HepG2 (cell line): ENCODE results near the gene STAT6. TPM values are rescaled to one million over a fixed set of nuclear protein-coding genes. Genes with fewer than 3 reads are reported as not detected.

Source experiments
- ASH2L ChIP-seq: fragments of 300-600, 200-600 bp; sonication (generic); IDR thresholded peaks from 2 replicates; pipeline ENCODE4 v1.7.0; 2017; ENCODE audit warnings: low read depth, mild to moderate bottlenecking, moderate library complexity, mixed read lengths, low read length; ENCODE audit not compliant: insufficient read length
- DR1 ChIP-seq: sonication (generic); formaldehyde crosslinking; IDR thresholded peaks from 2 replicates; pipeline ENCODE4 v1.8.0; 2021; ENCODE audit warnings: mild to moderate bottlenecking, missing genetic modification reagents, inconsistent platforms
- ETV5 ChIP-seq: IDR thresholded peaks from 2 replicates; pipeline ENCODE4 v1.6.1; 2018; ENCODE audit warnings: missing biosample characterization, missing genetic modification reagents, inconsistent platforms, borderline replicate concordance
- HDAC6 ChIP-seq: fragments of 200-600 bp; sonication (generic); IDR thresholded peaks from 2 replicates; pipeline ENCODE4 v1.7.0; 2017; ENCODE audit warnings: mild to moderate bottlenecking, antibody characterized with exemption, low read length, low read depth
- MAF1 ChIP-seq: sonication (generic); formaldehyde crosslinking; IDR thresholded peaks from 2 replicates; pipeline ENCODE4 v1.5.0; 2020; ENCODE audit warnings: missing genetic modification reagents, borderline replicate concordance
- MAX ChIP-seq: IDR thresholded peaks from 2 replicates; pipeline ENCODE4 v1.6.1; 2012; ENCODE audit warnings: inconsistent platforms
- NCOA1 ChIP-seq: sonication (generic); formaldehyde crosslinking; IDR thresholded peaks from 2 replicates; pipeline ENCODE4 v1.9.0; 2021; ENCODE audit warnings: missing genetic modification reagents
- POLR2A ChIP-seq, 2 experiments: IDR thresholded peaks; 2 replicates each; pipeline ENCODE4 v1.6.1; 2011; ENCODE audit warnings: low read depth in 2 of 2, low read length in 2 of 2, mild to moderate bottlenecking in 1 of 2, moderate library complexity in 1 of 2; ENCODE audit not compliant: insufficient read depth in 1 of 2
- PRDM4 ChIP-seq: sonication (generic); formaldehyde crosslinking; IDR thresholded peaks from 2 replicates; pipeline ENCODE4 v1.9.0; 2021; ENCODE audit warnings: missing genetic modification reagents, borderline replicate concordance
- SIN3B ChIP-seq: fragments of 150-350 bp; IDR thresholded peaks from 2 replicates; pipeline ENCODE4 v1.6.1; 2014; ENCODE audit warnings: low read length
- SOX13 ChIP-seq, 3 experiments: fragments of 450-650 bp in 1 of 3; sonication (generic) in 1 of 3; formaldehyde crosslinking in 1 of 3; IDR thresholded peaks in 2 of 3; conservative IDR thresholded peaks in 1 of 3; 2 replicates each; pipeline versions ENCODE4 v1.5.0 to v1.6.1; 2016 to 2020; ENCODE audit warnings: antibody characterized with exemption in 1 of 3, mild to moderate bottlenecking in 1 of 3, missing compliant biosample characterization in 1 of 3, missing genetic modification reagents in 1 of 3, moderate library complexity in 1 of 3
- THAP11 ChIP-seq: IDR thresholded peaks from 2 replicates; pipeline ENCODE4 v1.6.1; 2016; ENCODE audit warnings: missing biosample characterization, missing genetic modification reagents
- TOPORS ChIP-seq: sonication (generic); formaldehyde crosslinking; IDR thresholded peaks from 2 replicates; pipeline ENCODE4 v1.8.0; 2023; ENCODE audit warnings: mild to moderate bottlenecking, missing genetic modification reagents
- ZC3H13 ChIP-seq: sonication (generic); formaldehyde crosslinking; IDR thresholded peaks from 2 replicates; pipeline ENCODE4 v1.8.1; 2023; ENCODE audit warnings: mild to moderate bottlenecking, missing genetic modification reagents, moderate library complexity
- ZNF546 ChIP-seq: sonication (generic); formaldehyde crosslinking; conservative IDR thresholded peaks from 2 replicates; pipeline ENCODE4 v1.8.1; 2023; ENCODE audit warnings: mild to moderate bottlenecking, missing genetic modification reagents
- ZNF605 ChIP-seq: sonication (generic); formaldehyde crosslinking; IDR thresholded peaks from 2 replicates; pipeline ENCODE4 v1.8.0; 2022; ENCODE audit warnings: mild to moderate bottlenecking, missing genetic modification reagents
- ZNF607 ChIP-seq: sonication (generic); formaldehyde crosslinking; IDR thresholded peaks from 2 replicates; pipeline ENCODE4 v1.5.1; 2020; ENCODE audit warnings: missing genetic modification reagents, mild to moderate bottlenecking, borderline replicate concordance
- ZNF619 ChIP-seq: sonication (generic); formaldehyde crosslinking; IDR thresholded peaks from 2 replicates; pipeline ENCODE4 v1.4.0; 2020; ENCODE audit warnings: mild to moderate bottlenecking, missing genetic modification reagents
- ZNF7 ChIP-seq: IDR thresholded peaks from 2 replicates; pipeline ENCODE4 v1.6.1; 2016; ENCODE audit warnings: missing biosample characterization, missing genetic modification reagents
- ZNF768 ChIP-seq: sonication (generic); formaldehyde crosslinking; IDR thresholded peaks from 2 replicates; pipeline ENCODE4 v1.4.0; 2020; ENCODE audit warnings: missing genetic modification reagents
- ZNF790 ChIP-seq: sonication (generic); formaldehyde crosslinking; IDR thresholded peaks from 2 replicates; pipeline ENCODE4 v1.8.0; 2022; ENCODE audit warnings: missing genetic modification reagents, mild to moderate bottlenecking, borderline replicate concordance
- ZUFSP ChIP-seq: sonication (generic); formaldehyde crosslinking; IDR thresholded peaks from 2 replicates; pipeline ENCODE4 v1.9.0; 2021; ENCODE audit warnings: missing genetic modification reagents, mild to moderate bottlenecking, borderline replicate concordance
- polyA plus RNA-seq, 8 experiments: library from polyadenylated mRNA; depleted of rRNA in 3 of 8; stranded (reverse) in 7 of 8; unstranded in 1 of 8; fragments of >200 nt; fragmentation: Illumina TruSeq in 4 of 8; extraction: Trizol in 4 of 8; gene quantifications; 2 replicates each; pipeline versions ENCODE4 v1.2.1 to v1.2.3, GENCODE V29; 2011 to 2016; ENCODE audit warnings: low read depth in 4 of 8, missing spikeins in 1 of 8, mixed read lengths in 1 of 8; ENCODE audit not compliant: insufficient read depth in 1 of 8
- total RNA-seq, 5 experiments: library from RNA; depleted of rRNA; stranded (reverse); fragments of >200 nt; fragmentation: Illumina TruSeq; extraction: Trizol; gene quantifications; 2 replicates each; pipeline ENCODE4 v1.2.3, GENCODE V29; 2016; ENCODE audit warnings: low read depth in 1 of 5
- TF ChIP-seq, protein P1 (sequence below): fragments of 450-650 bp; IDR thresholded peaks from 2 replicates; pipeline ENCODE4 v1.6.1; 2017
- TF ChIP-seq, protein P2 (sequence below): sonication (generic); formaldehyde crosslinking; IDR thresholded peaks from 2 replicates; pipeline ENCODE4 v1.8.1; 2023; ENCODE audit warnings: missing genetic modification reagents, inconsistent platforms, borderline replicate concordance

STAT6 gene
- total and polyA plus RNA-seq, 2 of the 13 experiments (the other 11 are each of a cell fraction or from before 2014, with no cell fraction given) = 28.0 to 62.2 TPM

DNA sequence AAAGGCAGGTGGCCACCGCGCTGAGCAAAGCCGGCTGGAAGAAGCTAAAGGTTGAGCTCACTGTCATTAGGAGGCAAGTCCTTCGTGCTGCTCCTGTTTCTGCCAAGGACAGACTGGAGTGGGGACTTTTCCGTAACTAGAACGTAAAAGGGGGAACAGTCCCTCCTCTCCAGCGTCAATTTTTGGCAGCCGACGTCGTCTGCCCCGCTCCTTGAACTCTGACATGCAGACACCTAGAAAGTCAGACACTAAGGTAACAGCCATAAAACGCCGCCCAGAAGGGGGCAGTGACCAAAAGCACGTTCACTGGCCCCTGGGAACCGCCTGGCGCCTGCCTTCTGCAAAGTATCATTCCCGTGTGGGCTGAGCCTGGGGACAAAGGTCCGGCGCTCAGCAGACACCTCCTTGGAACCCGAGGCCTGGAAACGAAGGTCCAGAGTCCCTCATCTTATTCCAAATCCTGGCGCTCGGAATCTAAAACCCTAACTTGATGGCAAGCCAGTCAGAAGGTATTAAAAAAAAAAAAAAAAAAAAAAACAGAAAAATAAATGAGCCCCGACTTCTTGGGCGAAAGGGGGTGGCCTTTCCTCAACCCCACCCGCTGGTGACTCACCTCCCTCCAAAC lies 16.1 kb upstream of the STAT6 start (continued):
- TF ChIP-seq, protein P1, sequence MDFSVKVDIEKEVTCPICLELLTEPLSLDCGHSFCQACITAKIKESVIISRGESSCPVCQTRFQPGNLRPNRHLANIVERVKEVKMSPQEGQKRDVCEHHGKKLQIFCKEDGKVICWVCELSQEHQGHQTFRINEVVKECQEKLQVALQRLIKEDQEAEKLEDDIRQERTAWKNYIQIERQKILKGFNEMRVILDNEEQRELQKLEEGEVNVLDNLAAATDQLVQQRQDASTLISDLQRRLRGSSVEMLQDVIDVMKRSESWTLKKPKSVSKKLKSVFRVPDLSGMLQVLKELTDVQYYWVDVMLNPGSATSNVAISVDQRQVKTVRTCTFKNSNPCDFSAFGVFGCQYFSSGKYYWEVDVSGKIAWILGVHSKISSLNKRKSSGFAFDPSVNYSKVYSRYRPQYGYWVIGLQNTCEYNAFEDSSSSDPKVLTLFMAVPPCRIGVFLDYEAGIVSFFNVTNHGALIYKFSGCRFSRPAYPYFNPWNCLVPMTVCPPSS = no peak
- TF ChIP-seq THAP11 (CRISPR knock-in tag) (peak; percentile 59), MAX (peak; percentile 88), SIN3B (no peak), ZNF605 (CRISPR knock-in tag) (no peak), ETV5 (CRISPR knock-in tag) (peak; percentile 15; the same call in 1 of the 2 replicates), ZNF768 (CRISPR knock-in tag) (no peak), ASH2L (peak; percentile 54), ZNF607 (CRISPR knock-in tag) (no peak), NCOA1 (no peak), ZUFSP (CRISPR knock-in tag) (no peak), DR1 (CRISPR knock-in tag) (no peak), ZC3H13 (CRISPR knock-in tag) (no peak), ZNF790 (CRISPR knock-in tag) (no peak), TOPORS (CRISPR knock-in tag) (peak; percentile 45; the same call in 1 of the 2 replicates), ZNF546 (CRISPR knock-in tag) (no peak), PRDM4 (CRISPR knock-in tag) (no peak), HDAC6 (no peak), ZNF619 (CRISPR knock-in tag) (no peak), POLR2A (IDR thresholded peaks at IDR 0.05; ENCODE audit: insufficient read depth in 1 of 2, low read depth in 2 of 2, low read length in 2 of 2) (peak; percentile 59 to 64), MAF1 (CRISPR knock-in tag) (no peak), ZNF7 (CRISPR knock-in tag) (no peak), SOX13 (IDR thresholded peaks at IDR 0.05) (no peak), SOX13 (CRISPR knock-in tag; conservative IDR thresholded peaks at IDR 0.05 in 1 of 2, IDR thresholded peaks at IDR 0.05 in 1 of 2) (peak in 1 of 2 experiments; percentile 49; a peak in 1 of 4 replicates)
- TF ChIP-seq, protein P2, sequence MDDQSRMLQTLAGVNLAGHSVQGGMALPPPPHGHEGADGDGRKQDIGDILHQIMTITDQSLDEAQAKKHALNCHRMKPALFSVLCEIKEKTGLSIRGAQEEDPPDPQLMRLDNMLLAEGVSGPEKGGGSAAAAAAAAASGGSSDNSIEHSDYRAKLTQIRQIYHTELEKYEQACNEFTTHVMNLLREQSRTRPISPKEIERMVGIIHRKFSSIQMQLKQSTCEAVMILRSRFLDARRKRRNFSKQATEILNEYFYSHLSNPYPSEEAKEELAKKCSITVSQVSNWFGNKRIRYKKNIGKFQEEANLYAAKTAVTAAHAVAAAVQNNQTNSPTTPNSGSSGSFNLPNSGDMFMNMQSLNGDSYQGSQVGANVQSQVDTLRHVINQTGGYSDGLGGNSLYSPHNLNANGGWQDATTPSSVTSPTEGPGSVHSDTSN (CRISPR knock-in tag) = no peak
